Keratinocyte (primary cell): ENCODE data around the gene HDAC10. TPM values are rescaled to one million over a fixed set of nuclear protein-coding genes. Genes with fewer than 3 reads are reported as not detected.

ENCODE experiments used
- DNase-seq: peaks from one replicate; pipeline ENCODE4 v3.0.0-alpha.2; 2011; ENCODE audit warnings: low read depth, missing footprints, low spot score
- FAIRE-seq: peaks from 2 replicates; lab custom pipeline; 2011; peaks lifted over from hg19 to GRCh38; lab: Jason Lieb, UNC
- H2AFZ ChIP-seq: 2 replicates; pipeline ENCODE4 v1.6.0; 2012; ENCODE audit warnings: low read length, control low read depth, inconsistent platforms; ENCODE audit not compliant: control insufficient read depth
- H3K27ac ChIP-seq: 2 replicates; pipeline ENCODE4 v1.5.1; 2011; ENCODE audit warnings: low read length; ENCODE audit not compliant: control insufficient read depth, insufficient read depth
- H3K27me3 ChIP-seq: 3 replicates; pipeline ENCODE4 v1.6.0; 2011; ENCODE audit warnings: low read length; ENCODE audit not compliant: control insufficient read depth, insufficient read depth; ENCODE audit errors: extremely low read depth
- H3K36me3 ChIP-seq, 2 experiments: 2 replicates in 1 of 2; 3 replicates in 1 of 2; pipeline ENCODE4 v1.5.1; 2011; ENCODE audit warnings: low read length in 2 of 2, mild to moderate bottlenecking in 1 of 2; ENCODE audit not compliant: control insufficient read depth in 2 of 2, insufficient read depth in 2 of 2; ENCODE audit errors: extremely low read depth in 1 of 2
- H3K4me1 ChIP-seq: 3 replicates; pipeline ENCODE4 v1.5.1; 2011; ENCODE audit warnings: low read length; ENCODE audit not compliant: control insufficient read depth, insufficient read depth; ENCODE audit errors: extremely low read depth
- H3K4me2 ChIP-seq: 3 replicates; pipeline ENCODE4 v1.6.0; 2011; ENCODE audit warnings: low read depth, low read length; ENCODE audit not compliant: control insufficient read depth, insufficient read depth; ENCODE audit errors: extremely low read depth
- H3K4me3 ChIP-seq, 3 experiments: fragments of 200-600 bp in 1 of 3; sonication (generic) in 1 of 3; 2 replicates in 2 of 3; 3 replicates in 1 of 3; pipeline ENCODE4 v1.5.1; 2011 to 2016; ENCODE audit warnings: low read length in 3 of 3, mild to moderate bottlenecking in 3 of 3, control low read depth in 2 of 3, inconsistent platforms in 1 of 3, low read depth in 1 of 3, mixed read lengths in 1 of 3, mixed run types in 1 of 3, moderate library complexity in 1 of 3; ENCODE audit not compliant: control insufficient read depth in 2 of 3, insufficient read depth in 2 of 3; ENCODE audit errors: extremely low read depth in 1 of 3
- H3K79me2 ChIP-seq: 2 replicates; pipeline ENCODE4 v1.6.0; 2012; ENCODE audit warnings: low read length; ENCODE audit not compliant: control insufficient read depth, insufficient read depth
- H3K9ac ChIP-seq: 3 replicates; pipeline ENCODE4 v1.6.0; 2011; ENCODE audit warnings: low read length; ENCODE audit not compliant: control insufficient read depth, insufficient read depth; ENCODE audit errors: extremely low read depth
- H3K9me1 ChIP-seq: 3 replicates; pipeline ENCODE4 v1.6.0; 2011; ENCODE audit warnings: low read length; ENCODE audit not compliant: control insufficient read depth, insufficient read depth; ENCODE audit errors: extremely low read depth
- H3K9me3 ChIP-seq: 2 replicates; pipeline ENCODE4 v1.5.1; 2012; ENCODE audit warnings: low read depth, low read length; ENCODE audit not compliant: control insufficient read depth
- H4K20me1 ChIP-seq: 3 replicates; pipeline ENCODE4 v1.6.0; 2011; ENCODE audit warnings: low read length; ENCODE audit not compliant: control insufficient read depth, insufficient read depth; ENCODE audit errors: extremely low read depth
- CTCF ChIP-seq, 3 experiments: IDR thresholded peaks in 1 of 3; conservative IDR thresholded peaks in 1 of 3; optimal IDR thresholded peaks in 1 of 3; 2 replicates in 2 of 3; 3 replicates in 1 of 3; pipeline versions ENCODE3 to v1.5.1; 2011; ENCODE audit warnings: low read length in 3 of 3, mild to moderate bottlenecking in 3 of 3, moderate library complexity in 2 of 3, control low read depth in 1 of 3, inconsistent platforms in 1 of 3; ENCODE audit not compliant: insufficient read depth in 2 of 3; ENCODE audit errors: extremely low read depth in 1 of 3
- EZH2 ChIP-seq: IDR thresholded peaks from one replicate; pipeline ENCODE4 v1.6.1; 2012; ENCODE audit warnings: inconsistent platforms, mild to moderate bottlenecking, low read length, moderate library complexity
- dilution Hi-C: fragments of 300-500 bp; cut with MboI; formaldehyde crosslinking; loops from one replicate; pipeline ENCODE4 v1.7.0; 2020; ENCODE audit warnings: low sequenced_read_pairs; ENCODE audit not compliant: extremely low pct_ligation_motif_present
- polyA plus RNA-seq, 5 experiments: library from polyadenylated mRNA; depleted of rRNA in 3 of 5; stranded (reverse) in 3 of 5; stranded (forward) in 1 of 5; unstranded in 1 of 5; fragments of >200 nt; gene quantifications; 1 replicate in 1 of 5; 2 replicates in 3 of 5; 3 replicates in 1 of 5; pipeline versions ENCODE4 v1.2.1 to v1.2.3, GENCODE V29; 2011 to 2012; ENCODE audit warnings: missing spikeins in 2 of 5, low read depth in 1 of 5, low replicate concordance in 1 of 5

Gene HDAC10
- polyA plus RNA-seq, 1 donor (not counting 4 experiments of a cell fraction or from before 2014, with no cell fraction given) = 4.7 TPM

GRCh38 chr22:50244420-50245213, 6.4 kb downstream of the HDAC10 start, which contains the start of gene TUBGCP6:
Gene TUBGCP6, minus strand, starts transcription at chr22:50245023. Its CDS starts 564 bp downstream, at chr22:50244459.
- H4K20me1 ChIP-seq = peaks cover 7% of the 10 kb centered on the region
- DNase-seq (no peak), FAIRE-seq (peak; percentile 36)
- no peaks in the 10 kb centered on the region for H3K27me3 ChIP-seq
- peak within 1 kb of the TSS; percentile 93 for H3K27ac ChIP-seq
- H3K4me1 ChIP-seq = peaks cover 20% of the 10 kb centered on the region
- H3K4me2 ChIP-seq = peak within 1 kb of the TSS; percentile 88
- H3K79me2 ChIP-seq = peaks cover 59% of the 10 kb centered on the region
- no peaks in the 10 kb centered on the region for H3K9me1 ChIP-seq
- peak within 1 kb of the TSS; percentile 96 for H3K9ac ChIP-seq
- H3K4me3 ChIP-seq = peak within 1 kb of the TSS; percentile 84 to 95 (median 94)
- peaks cover 8 to 14% of the 10 kb centered on the region in 2 experiments for H3K36me3 ChIP-seq
- H3K9me3 ChIP-seq = no peaks in the 10 kb centered on the region
- dilution Hi-C loops = no loop called here
- peak in 2 of 3 experiments; percentile 19 to 28 for TF ChIP-seq CTCF (optimal IDR thresholded peaks at IDR 0.05 in 1 of 3, IDR thresholded peaks at IDR 0.05 in 1 of 3, conservative IDR thresholded peaks at IDR 0.05 in 1 of 3; ENCODE audit: extremely low read depth in 1 of 3, insufficient read depth in 2 of 3, low read length in 3 of 3)
- TF ChIP-seq EZH2 = no peak
- peak within 1 kb of the TSS; percentile 95 for H2AFZ ChIP-seq

GRCh38 chr22:50243685-50244419, 7.2 kb downstream of the HDAC10 start:
- Histone ChIP-seq H3K9ac (peak overlapping the region; percentile 96), H3K27me3 (no peaks in the 10 kb centered on the region), H3K9me1 (no peaks in the 10 kb centered on the region), H3K79me2 (peaks cover 61% of the 10 kb centered on the region), H3K4me1 (peaks cover 20% of the 10 kb centered on the region), H3K4me2 (peak overlapping the region; percentile 88), H2AFZ (peak overlapping the region; percentile 95), H3K4me3 (peak overlapping the region; percentile 84 to 95 (median 94)), H3K9me3 (no peaks in the 10 kb centered on the region), H3K36me3 (peaks cover 11 to 12% of the 10 kb centered on the region in 2 experiments), H4K20me1 (peaks cover 7% of the 10 kb centered on the region), H3K27ac (peak overlapping the region; percentile 93)
- peak; percentile 36 for FAIRE-seq
- dilution Hi-C loops = no loop called here
- DNase-seq = no peak
- no peak for TF ChIP-seq CTCF (optimal IDR thresholded peaks at IDR 0.05 in 1 of 3, IDR thresholded peaks at IDR 0.05 in 1 of 3, conservative IDR thresholded peaks at IDR 0.05 in 1 of 3; ENCODE audit: extremely low read depth in 1 of 3, insufficient read depth in 2 of 3, low read length in 3 of 3)
- TF ChIP-seq EZH2 = no peak
